ENCODE data around the gene CYP26C1.
"Not testable (repeated sequence)": the region's sequence is repeated elsewhere in the genome, so short reads cannot be mapped to it uniquely, and the experiment has no call there.

The CYP26C1 gene

GRCh38 chr10:93079663-93080349 lies 19.2 kb downstream of the CYP26C1 start:
- no peak for DNase-seq

- no peak for DNase-seq
Measured at GRCh38 chr10:93080350-93081046, 19.9 kb downstream of the CYP26C1 start.

DNA sequence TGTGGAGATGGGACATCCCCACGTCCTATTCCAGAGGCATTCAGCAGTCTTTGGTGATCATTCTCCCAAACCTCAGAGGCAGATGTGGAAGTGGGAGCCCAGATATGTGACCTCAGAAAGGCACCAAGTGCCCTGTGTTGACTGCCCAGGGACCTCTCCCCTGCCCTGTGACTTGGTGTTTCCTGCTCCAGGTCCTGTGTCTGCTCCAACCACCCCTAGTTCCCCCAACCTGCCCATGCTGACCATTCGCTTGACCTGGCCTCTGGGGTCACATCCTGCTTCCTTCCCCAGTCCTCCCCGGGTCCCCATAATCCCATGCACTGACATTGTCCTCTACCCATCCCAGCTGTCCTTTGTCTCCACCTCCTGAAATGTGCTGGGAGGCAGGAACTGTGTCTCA lies 20.7 kb downstream of the CYP26C1 start:
- no peak for DNase-seq

DNA sequence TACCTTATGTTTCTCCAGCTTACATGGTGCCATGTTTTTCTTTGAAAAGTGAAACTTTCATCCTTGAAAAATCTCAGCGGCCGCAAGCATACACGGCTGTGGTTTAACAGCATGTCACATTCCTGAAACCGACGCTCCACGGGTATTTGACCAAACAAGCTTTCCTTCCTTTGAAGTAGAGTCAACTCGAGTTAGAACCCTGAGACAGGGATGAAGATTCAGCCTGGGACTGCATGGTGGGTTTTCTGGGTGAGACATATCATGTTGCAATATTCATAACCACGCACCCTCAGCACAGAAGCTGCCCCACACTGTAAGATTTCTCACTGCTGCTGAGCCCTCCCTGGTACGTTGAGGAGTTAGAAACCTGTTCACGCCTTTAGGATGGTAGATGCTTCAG lies 21.2 kb downstream of the CYP26C1 start:
- DNase-seq, result no peak

- DNase-seq, result no peak
Measured at GRCh38 chr10:93083743-93084539, 23.3 kb downstream of the CYP26C1 start.

DNA sequence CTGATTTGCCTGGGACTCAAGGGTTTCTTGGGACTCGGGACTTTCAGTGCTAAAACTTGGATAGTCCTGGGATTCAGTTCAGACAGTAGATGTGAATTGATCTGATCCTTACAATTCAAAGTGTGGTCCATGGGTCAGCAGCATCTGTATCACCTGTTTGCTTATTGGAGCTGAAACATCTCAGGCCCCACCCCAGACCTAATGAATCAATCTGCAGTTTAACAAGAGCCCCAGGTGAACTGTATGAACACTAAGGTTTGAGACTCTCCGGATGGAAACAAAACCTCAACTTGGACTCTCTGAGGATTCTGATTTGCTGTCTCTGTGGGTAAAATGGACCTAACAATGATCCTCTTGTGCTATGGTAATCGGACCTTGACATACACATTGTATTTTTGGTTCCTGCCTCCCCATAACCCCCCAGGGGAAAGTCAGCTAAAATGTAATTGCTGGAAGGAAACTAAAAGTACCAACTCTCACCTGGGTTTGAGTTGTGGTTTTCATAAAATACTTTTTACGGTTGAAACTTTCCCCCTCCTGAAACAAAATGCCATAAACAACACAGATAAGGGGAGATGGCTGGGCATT lies 24.8 kb downstream of the CYP26C1 start:
- no peak for DNase-seq

GRCh38 chr10:93086289-93086688 lies 25.7 kb downstream of the CYP26C1 start:
- no peak for DNase-seq

DNA sequence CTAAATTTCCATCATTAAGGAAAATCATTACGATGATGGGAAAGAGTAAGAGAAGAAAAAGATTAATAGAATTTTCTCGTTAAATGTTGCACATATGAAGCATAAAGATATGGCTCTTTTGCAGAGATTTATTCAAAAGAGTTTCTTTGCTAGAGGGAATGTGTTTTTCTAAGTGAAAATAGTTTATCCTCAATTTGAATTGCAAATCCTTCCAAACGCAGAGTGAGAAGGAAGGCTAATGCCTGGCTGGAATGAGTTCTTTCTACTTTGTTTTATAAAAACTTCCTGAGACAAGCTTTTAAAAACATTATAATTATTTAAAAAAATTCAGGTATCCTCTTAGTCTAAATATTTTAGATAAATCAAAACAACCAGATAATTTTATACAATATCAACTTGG lies 27.2 kb downstream of the CYP26C1 start:
- no peak for DNase-seq

DNA sequence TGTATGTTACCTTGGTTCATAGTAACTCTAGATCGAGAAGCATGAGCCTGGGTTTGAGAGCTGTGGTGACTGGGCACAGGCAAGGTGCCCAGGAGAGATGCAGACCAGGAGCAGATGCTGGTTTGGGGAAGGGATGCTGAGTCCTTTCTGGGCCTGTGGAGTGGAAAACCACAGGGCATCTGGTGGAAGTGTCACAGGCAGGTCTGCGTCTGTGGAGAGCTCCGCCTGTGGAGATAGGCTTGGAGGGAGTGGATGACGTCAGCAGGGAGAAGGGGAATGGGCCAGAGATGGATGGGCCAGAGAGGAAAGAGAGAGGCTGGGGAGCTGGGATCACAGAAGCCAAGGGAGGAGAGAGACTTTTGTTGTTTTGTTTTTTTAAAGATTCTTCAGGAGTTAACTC lies 27.9 kb downstream of the CYP26C1 start:
- no peak for DNase-seq

DNA sequence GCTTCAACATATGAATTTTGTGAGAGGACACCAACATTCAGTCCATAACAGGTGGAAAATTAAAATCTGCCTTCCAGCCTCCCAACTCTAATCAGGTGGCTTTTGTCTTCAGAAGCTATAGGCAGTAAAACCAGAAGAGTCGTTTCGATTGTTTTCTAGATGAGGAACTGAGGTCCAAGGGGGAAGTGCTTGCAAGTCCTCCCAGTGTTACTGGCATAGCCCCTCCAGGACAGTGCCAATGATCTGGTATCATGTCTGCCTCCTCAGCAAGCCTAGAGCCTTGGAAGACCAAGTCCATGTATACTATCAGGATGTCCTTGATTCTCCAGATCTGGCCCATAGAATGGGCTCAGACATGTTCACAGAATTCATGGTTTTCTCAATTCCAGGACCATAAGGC lies 30.0 kb downstream of the CYP26C1 start:
- DNase-seq, result no peak

- no peak for DNase-seq
Measured at GRCh38 chr10:93091960-93092359, 31.4 kb downstream of the CYP26C1 start.

- DNase-seq, result no peak
Measured at GRCh38 chr10:93095225-93095624, 34.6 kb downstream of the CYP26C1 start.

DNA sequence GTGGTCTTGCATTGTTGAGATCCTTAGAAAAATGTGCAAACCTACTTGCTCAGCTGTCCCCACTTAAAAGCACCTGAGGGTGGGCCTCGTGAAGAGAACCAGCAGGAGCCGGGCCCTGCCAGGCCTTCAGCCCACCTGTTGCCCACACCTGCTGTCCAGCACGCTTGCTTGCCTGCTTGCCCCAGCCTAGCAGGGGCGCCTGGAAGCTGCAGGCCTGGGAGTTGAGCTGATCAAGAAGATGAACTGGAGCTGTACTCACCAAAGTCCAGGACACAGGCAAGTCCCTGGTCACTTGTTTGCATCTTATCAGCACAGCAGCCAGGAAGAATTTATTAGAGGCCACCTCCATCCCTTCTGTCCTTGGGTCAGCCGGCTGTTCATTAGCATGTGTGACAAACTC lies 36.3 kb downstream of the CYP26C1 start:
- DNase-seq, result no peak

DNA sequence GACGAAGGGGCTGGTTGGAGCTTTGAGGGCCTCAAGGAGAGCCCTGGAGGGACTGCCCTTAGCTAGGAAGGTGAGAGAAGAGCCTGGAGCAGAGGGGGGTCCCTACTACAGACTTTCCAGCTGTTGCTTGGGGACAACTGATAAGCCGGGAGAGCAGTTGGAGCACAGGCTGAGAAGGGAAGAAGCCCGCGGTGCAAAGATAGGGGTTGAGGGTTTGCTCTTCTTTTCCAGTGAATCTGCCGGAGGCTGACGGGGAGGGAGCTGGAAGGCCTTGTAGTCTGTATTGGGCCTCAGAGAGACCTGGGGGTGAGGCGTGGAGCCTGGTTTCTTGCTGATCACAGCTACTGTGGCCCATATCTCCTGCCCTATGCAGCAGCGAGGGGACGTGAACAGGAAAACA lies 36.8 kb downstream of the CYP26C1 start:
- no peak for DNase-seq

DNA sequence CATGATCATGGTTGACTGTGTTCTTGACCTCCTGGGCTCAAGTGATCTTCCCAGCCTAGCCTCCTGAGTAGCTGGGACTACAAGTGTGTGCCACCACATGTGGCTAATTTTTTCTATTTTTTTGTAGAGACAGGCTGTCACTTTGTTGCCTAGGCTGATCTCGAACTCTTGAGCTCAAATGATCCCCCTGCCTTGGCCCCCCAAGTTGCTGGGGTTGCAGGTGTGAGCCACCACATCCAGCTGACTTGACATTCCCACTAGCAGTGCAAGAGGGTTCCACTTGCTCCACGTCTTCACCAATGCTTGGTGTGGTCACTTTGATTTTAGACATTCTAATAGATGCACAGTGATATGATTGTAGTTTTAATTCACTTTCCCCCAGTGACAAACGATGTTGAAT lies 38.2 kb downstream of the CYP26C1 start:
- no peak for DNase-seq

- no peak for DNase-seq
Measured at GRCh38 chr10:93099670-93100069, 39.1 kb downstream of the CYP26C1 start.

- DNase-seq, result not testable (repeated sequence)
Measured at GRCh38 chr10:93101148-93101547, 40.5 kb downstream of the CYP26C1 start.

GRCh38 chr10:93103953-93104352 lies 43.4 kb downstream of the CYP26C1 start:
- no peak for DNase-seq

DNA sequence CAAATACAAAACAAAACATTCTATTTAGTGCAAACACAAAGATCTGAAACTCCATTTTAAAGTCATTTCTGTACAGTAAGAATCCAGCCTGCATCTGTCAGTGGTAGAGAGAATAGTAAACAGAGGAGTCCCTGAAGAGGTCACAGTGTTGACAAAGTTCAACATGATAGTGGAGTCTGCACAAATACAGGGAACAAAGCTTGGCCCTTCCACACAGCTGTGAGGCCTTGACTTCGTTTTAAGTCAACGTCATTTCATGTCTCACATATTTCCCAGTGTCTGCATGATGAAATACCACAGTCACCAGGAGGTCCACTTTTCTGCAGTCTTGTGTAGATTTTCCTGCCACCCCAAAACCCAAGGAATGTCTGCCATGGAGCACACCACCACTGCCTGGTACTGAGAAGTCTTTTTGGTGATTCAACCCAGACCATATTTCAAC lies 46.1 kb downstream of the CYP26C1 start:
- DNase-seq, result no peak

DNA sequence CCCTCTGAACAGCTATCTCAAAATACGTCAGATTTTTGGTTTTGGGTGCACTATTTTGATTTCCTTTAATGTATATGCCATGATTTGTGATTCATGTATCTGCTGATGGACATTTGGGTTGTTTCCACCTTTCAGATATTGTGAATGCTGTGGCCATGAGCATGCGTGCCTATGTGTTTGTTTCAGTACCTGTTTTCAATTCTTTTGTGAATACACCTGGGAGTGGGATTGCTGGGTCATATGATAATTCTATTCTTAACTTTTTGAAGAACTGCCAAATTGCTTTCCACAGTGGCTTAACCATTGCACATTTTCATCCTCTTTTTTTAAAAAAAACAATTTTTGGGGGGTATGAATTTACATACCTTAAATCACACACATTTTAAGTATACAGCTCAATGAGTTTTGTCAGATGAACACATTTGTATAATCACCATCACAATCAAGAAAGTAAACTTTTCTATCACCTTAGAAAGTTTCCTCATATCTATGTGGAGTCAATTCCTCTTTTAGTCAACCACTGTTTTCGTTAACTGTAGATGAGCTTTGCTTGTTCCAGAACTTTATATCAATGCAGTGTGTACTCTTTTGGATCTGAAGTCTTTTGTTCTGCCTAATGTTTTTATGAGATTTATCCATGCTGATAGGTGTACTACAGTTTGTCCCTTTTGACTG lies 50.0 kb downstream of the CYP26C1 start:
- no peak for DNase-seq

- DNase-seq, result no peak
Measured at GRCh38 chr10:93113042-93113441, 52.4 kb downstream of the CYP26C1 start.

- no peak for DNase-seq
Measured at GRCh38 chr10:93115661-93116383, 55.2 kb downstream of the CYP26C1 start.

Data from NCI-H1105 treated with DMSO at 0.1 percent for 48 hours (cell line).